Sciatic nerve (tissue), 2 donors: ENCODE measurements around the gene DMD. TPM values are rescaled to one million over a fixed set of nuclear protein-coding genes. Genes with fewer than 3 reads are reported as not detected.

Experiments
- ATAC-seq: fragments of 200-7000 bp; cut with Tn5 transposase; one replicate; pipeline ENCODE4 v1.9.1; 2020; ENCODE audit warnings: mild to moderate bottlenecking, moderate library complexity
- DNase-seq: peaks from one replicate; pipeline ENCODE4 v3.0.0-alpha.2; 2020; ENCODE audit warnings: low spot score
- intact Hi-C: fragments of 100-400 bp; cut with DNase I; formaldehyde crosslinking; loops from one replicate; pipeline ENCODE4 v1.14.2; 2022
- total RNA-seq: library from RNA; stranded (reverse); fragmentation: NEBNext Ultra II Directional; extraction: Animal tissue kit (Norgen Biotek cat#: 25700); gene quantifications from one replicate; pipeline ENCODE4 v1.2.1, GENCODE V29; 2021
- donor health status: DM: no; HTN: no; CAD: no.
- donor health status: DM: no; HTN: no; CAD: no.

DMD gene
- total RNA-seq, 1 donor from 2014 or later, result 306 TPM

GRCh38 chrX:31547416-31547815 lies 1663.9 kb downstream of the DMD start:
- DNase-seq (no peak), ATAC-seq (no peak)
- intact Hi-C loops, result no loop called here

GRCh38 chrX:31546126-31546525 lies 1665.2 kb downstream of the DMD start:
- ATAC-seq (no peak), DNase-seq (no peak)
- intact Hi-C loops, result no loop called here

GRCh38 chrX:31545726-31546125 lies 1665.6 kb downstream of the DMD start:
- ATAC-seq (no peak), DNase-seq (no peak)
- intact Hi-C loops, result no loop called here

GRCh38 chrX:31545191-31545590 lies 1666.2 kb downstream of the DMD start:
- ATAC-seq (no peak), DNase-seq (no peak)
- intact Hi-C loops, result no loop called here

GRCh38 chrX:31543634-31544033 lies 1667.7 kb downstream of the DMD start:
- ATAC-seq, result no peak
- intact Hi-C loops, result no loop called here
- DNase-seq, result no peak

GRCh38 chrX:31542566-31542965 lies 1668.8 kb downstream of the DMD start:
- intact Hi-C loops, result no loop called here
- DNase-seq, result no peak
- no peak for ATAC-seq

- intact Hi-C loops, result no loop called here
- DNase-seq, result no peak
- ATAC-seq, result no peak
These were observed 1671.0 kb downstream of the DMD start for GRCh38 chrX:31540313-31540712.

- DNase-seq (no peak), ATAC-seq (no peak)
- intact Hi-C loops, result no loop called here
These were observed 1683.8 kb downstream of the DMD start for GRCh38 chrX:31527455-31528126.

GRCh38 chrX:31523884-31524536 lies 1687.3 kb downstream of the DMD start:
- DNase-seq, result no peak
- intact Hi-C loops, result no loop called here
- ATAC-seq, result no peak

GRCh38 chrX:31522760-31523159 lies 1688.6 kb downstream of the DMD start:
- no peak for DNase-seq
- no peak for ATAC-seq
- intact Hi-C loops, result no loop called here

- ATAC-seq, result no peak
These were observed 1689.4 kb downstream of the DMD start for GRCh38 chrX:31521941-31522340.

GRCh38 chrX:31516527-31516926 lies 1694.8 kb downstream of the DMD start:
- no peak for DNase-seq
- intact Hi-C loops, result no loop called here

More at GRCh38 chrX:31521941-31522340, 1689.4 kb downstream of the DMD start:
- DNase-seq, result no peak
- intact Hi-C loops, result no loop called here

GRCh38 chrX:31508338-31508737 lies 1703.0 kb downstream of the DMD start:
- peak; percentile 88 for ATAC-seq

More at GRCh38 chrX:31516527-31516926, 1694.8 kb downstream of the DMD start:
- no peak for ATAC-seq

GRCh38 chrX:31506928-31507327 lies 1704.4 kb downstream of the DMD start:
- DNase-seq, result no peak
- ATAC-seq, result no peak
- intact Hi-C loops, result no loop called here

More at GRCh38 chrX:31508338-31508737, 1703.0 kb downstream of the DMD start:
- intact Hi-C loops, result no loop called here
- no peak for DNase-seq

- DNase-seq (no peak), ATAC-seq (no peak)
- intact Hi-C loops, result no loop called here
These were observed 1705.0 kb downstream of the DMD start for GRCh38 chrX:31506360-31506759.

GRCh38 chrX:31500921-31501320 lies 1710.4 kb downstream of the DMD start:
- no peak for ATAC-seq
- DNase-seq, result no peak
- intact Hi-C loops, result no loop called here

- no peak for ATAC-seq
- DNase-seq, result no peak
- intact Hi-C loops, result no loop called here
These were observed 1712.2 kb downstream of the DMD start for GRCh38 chrX:31499109-31499508.

GRCh38 chrX:31497086-31497485 lies 1714.3 kb downstream of the DMD start:
- ATAC-seq (no peak), DNase-seq (no peak)
- intact Hi-C loops, result no loop called here

- intact Hi-C loops, result no loop called here
- DNase-seq (no peak), ATAC-seq (no peak)
These were observed 1723.4 kb downstream of the DMD start for GRCh38 chrX:31487951-31488350.

GRCh38 chrX:31483336-31483735 lies 1728.0 kb downstream of the DMD start:
- intact Hi-C loops, result no loop called here
- DNase-seq (no peak), ATAC-seq (peak; percentile 83)

- intact Hi-C loops, result no loop called here
- ATAC-seq, result no peak
These were observed 1730.7 kb downstream of the DMD start for GRCh38 chrX:31480696-31481095.

More at GRCh38 chrX:31480696-31481095, 1730.7 kb downstream of the DMD start:
- no peak for DNase-seq
